Panc1 (cell line): Measurements from ENCODE around the gene TSHZ2. TPM values are rescaled to one million over a fixed set of nuclear protein-coding genes. Genes with fewer than 3 reads are reported as not detected.
"Not testable (repeated sequence)": the region's sequence is repeated elsewhere in the genome, so short reads cannot be mapped to it uniquely, and the experiment has no call there.

Experiments used
- ATAC-seq: fragments of 200-7000 bp; cut with Tn5 transposase; 2 replicates; pipeline ENCODE4 v1.9.1; 2020; ENCODE audit warnings: mild to moderate bottlenecking, moderate library complexity
- BruUV-seq: library from RNA; stranded (reverse); fragments of 400-500 nt; replicated peaks from 2 replicates; lab custom pipeline; 2021; lab: Mats Ljungman, UMichigan
- CTCF ChIA-PET: fragments of 300-600 bp; sonication (Branson Sonifier 250); formaldehyde crosslinking; loops from one replicate; lab custom pipeline; 2022; ENCODE audit warnings: antibody characterized with exemption; lab: Charles Lee
- POLR2A ChIA-PET: fragments of 300-600 bp; sonication (Branson Sonifier 250); formaldehyde crosslinking; loops from one replicate; lab custom pipeline; 2022; ENCODE audit warnings: antibody characterized with exemption; lab: Charles Lee
- DNase-seq: peaks from one replicate; pipeline ENCODE4 v3.0.0-alpha.2; 2010; ENCODE audit warnings: low read depth, low spot score
- H3K27ac ChIP-seq: 2 replicates; pipeline ENCODE4 v1.5.1; 2011; ENCODE audit warnings: mild to moderate bottlenecking, low read length, inconsistent platforms
- H3K27me3 ChIP-seq: fragments of 200-500 bp; sonication (Bioruptor generic); 2 replicates; pipeline ENCODE4 v1.6.0; 2014; ENCODE audit warnings: low read length, inconsistent platforms; ENCODE audit not compliant: control insufficient read depth, insufficient read depth
- H3K36me3 ChIP-seq: fragments of 200-500 bp; sonication (Bioruptor generic); 2 replicates; pipeline ENCODE4 v1.5.1; 2014; ENCODE audit warnings: inconsistent platforms, mild to moderate bottlenecking, low read length, moderate library complexity; ENCODE audit not compliant: control insufficient read depth, insufficient read depth
- H3K4me1 ChIP-seq: 2 replicates; pipeline ENCODE4 v1.5.1; 2011; ENCODE audit warnings: inconsistent platforms, mild to moderate bottlenecking, low read length, moderate library complexity; ENCODE audit not compliant: control insufficient read depth, insufficient read depth
- H3K4me3 ChIP-seq, 2 experiments: 2 replicates each; pipeline ENCODE4 v1.5.1; 2011 to 2012; ENCODE audit warnings: low read depth in 2 of 2, low read length in 2 of 2, mild to moderate bottlenecking in 2 of 2, inconsistent platforms in 1 of 2, moderate library complexity in 1 of 2
- H3K9me3 ChIP-seq: fragments of 200-500 bp; sonication (Bioruptor generic); 2 replicates; pipeline ENCODE4 v1.5.1; 2014; ENCODE audit warnings: low read depth, mild to moderate bottlenecking, inconsistent platforms, low read length, moderate library complexity; ENCODE audit not compliant: control insufficient read depth, insufficient read depth
- CTCF ChIP-seq: fragments of 450-650 bp; IDR thresholded peaks from 2 replicates; pipeline ENCODE4 v1.5.1; 2017; ENCODE audit warnings: mild to moderate bottlenecking
- POLR2AphosphoS5 ChIP-seq: IDR thresholded peaks from 2 replicates; pipeline ENCODE4 v1.6.1; 2012; ENCODE audit warnings: mild to moderate bottlenecking, low read depth, low read length, moderate library complexity
- REST ChIP-seq, 2 experiments: IDR thresholded peaks; 2 replicates each; pipeline ENCODE4 v1.6.1; 2011 to 2012; ENCODE audit warnings: low read depth in 2 of 2, control low read depth in 1 of 2, low read length in 1 of 2, mild to moderate bottlenecking in 1 of 2, moderate library complexity in 1 of 2; ENCODE audit not compliant: insufficient read depth in 1 of 2
- SIN3A ChIP-seq: IDR thresholded peaks from 2 replicates; pipeline ENCODE4 v1.6.1; 2012; ENCODE audit warnings: low read depth, mild to moderate bottlenecking, low read length, moderate library complexity, borderline replicate concordance; ENCODE audit not compliant: insufficient read depth
- TCF7L2 ChIP-seq: IDR thresholded peaks from 2 replicates; pipeline ENCODE4 v1.6.1; 2011; ENCODE audit warnings: mild to moderate bottlenecking, low read depth, low read length, inconsistent platforms
- in situ Hi-C: cut with HindIII; loops from 2 replicates; pipeline ENCODE4 v1.10.0; 2016; ENCODE audit warnings: low sequenced_read_pairs, low pct_unique_long_range_greater_than_20kb
- intact Hi-C: fragments of 100-400 bp; cut with micrococcal nuclease; formaldehyde crosslinking; loops from one replicate; pipeline ENCODE4 v1.10.0; 2022; ENCODE audit not compliant: unreplicated experiment
- total RNA-seq: library from RNA; stranded (reverse); gene quantifications from one replicate; pipeline ENCODE4 v1.2.1, GENCODE V29; 2021; ENCODE audit not compliant: unreplicated experiment

Gene TSHZ2
- total RNA-seq, 1 experiment from 2014 or later = 0.36 TPM

GRCh38 chr20:52965819-52966218 is 6.3 kb upstream of the TSHZ2 start:
- POLR2A ChIA-PET = no interaction called here

GRCh38 chr20:52966543-52966942 is 5.6 kb upstream of the TSHZ2 start:
- intact Hi-C loops, H3K36me3 ChIP-seq, DNase-seq, H3K4me3 ChIP-seq, H3K27me3 ChIP-seq, H3K9me3 ChIP-seq, BruUV-seq, H3K4me1 ChIP-seq, in situ Hi-C loops, POLR2A ChIA-PET, CTCF ChIA-PET, H3K27ac ChIP-seq, ATAC-seq: not testable (repeated sequence)

More at GRCh38 chr20:52965819-52966218, 6.3 kb upstream of the TSHZ2 start:
- no peaks in the 10 kb centered on the region for H3K36me3 ChIP-seq
- DNase-seq = no peak
- H3K4me1 ChIP-seq = no peaks in the 10 kb centered on the region
- CTCF ChIA-PET = no interaction called here
- H3K4me3 ChIP-seq = no peak overlapping the region
- H3K9me3 ChIP-seq = no peaks in the 10 kb centered on the region
- no peaks in the 10 kb centered on the region for H3K27me3 ChIP-seq
- intact Hi-C loops (no loop called here), in situ Hi-C loops (no loop called here)
- TF ChIP-seq POLR2AphosphoS5 = no peak
- BruUV-seq = no TSS peak
- ATAC-seq = no peak
- H3K27ac ChIP-seq = no peak overlapping the region

- DNase-seq (no peak), ATAC-seq (peak; percentile 37; the same call in 1 of the 2 replicates)
- TF ChIP-seq POLR2AphosphoS5 (no peak), CTCF (no peak), TCF7L2 (no peak), REST (IDR thresholded peaks at IDR 0.05; ENCODE audit: insufficient read depth in 1 of 2, low read depth in 2 of 2, low read length in 1 of 2) (no peak), SIN3A (no peak)
- H3K27me3 ChIP-seq = peaks cover 25% of the 10 kb centered on the region
- peak overlapping the region in 1 of 2 experiments; percentile 40; a peak in 2 of 4 replicates for H3K4me3 ChIP-seq
- BruUV-seq = no TSS peak
- no peaks in the 10 kb centered on the region; the same call in 1 of the 2 replicates for H3K36me3 ChIP-seq
- CTCF ChIA-PET = no interaction called here
- intact Hi-C loops = no loop called here
- no peaks in the 10 kb centered on the region for H3K4me1 ChIP-seq
- H3K27ac ChIP-seq = no peak overlapping the region
- in situ Hi-C loops = no loop called here
- POLR2A ChIA-PET = no interaction called here
- H3K9me3 ChIP-seq = no peaks in the 10 kb centered on the region
Observed at GRCh38 chr20:52971498-52972189, 514 bp upstream of the TSHZ2 start.
